SK-N-MC (cell line): ENCODE results near the gene YIPF6.
"Not testable (repeated sequence)": the region's sequence is repeated elsewhere in the genome, so short reads cannot be mapped to it uniquely, and the experiment has no call there.

Source experiments
- EZH2 ChIP-seq: fragments of 200-600 bp; sonication (generic); IDR thresholded peaks from one replicate; pipeline ENCODE4 v1.6.1; 2017; ENCODE audit warnings: antibody characterized with exemption
- FOXP2 ChIP-seq: optimal IDR thresholded peaks from 2 replicates; pipeline ENCODE3; 2011; ENCODE audit warnings: mild to moderate bottlenecking, moderate library complexity; ENCODE audit not compliant: insufficient read depth; ENCODE audit errors: extremely low read length, control extremely low read depth
- POLR2AphosphoS5 ChIP-seq: IDR thresholded peaks from 2 replicates; pipeline ENCODE4 v1.6.1; 2012; ENCODE audit warnings: mild to moderate bottlenecking, low read depth, low read length, borderline replicate concordance

GRCh38 chrX:68486198-68486597 lies 12.7 kb upstream of the YIPF6 start:
- not testable (repeated sequence) for TF ChIP-seq EZH2, POLR2AphosphoS5, FOXP2
